IMR-90 (cell line): Measurements from ENCODE around the gene DTX1. TPM values are rescaled to one million over a fixed set of nuclear protein-coding genes. Genes with fewer than 3 reads are reported as not detected.

Experiments used
- ATAC-seq: fragments of 200-7000 bp; cut with Tn5 transposase; 2 replicates; pipeline ENCODE4 v1.9.1; 2020; ENCODE audit warnings: low read depth, mild to moderate bottlenecking, moderate library complexity
- BruUV-seq: library from RNA; stranded (reverse); fragments of 400-500 nt; replicated peaks from 2 replicates; lab custom pipeline; 2021; lab: Mats Ljungman, UMichigan
- CTCF ChIA-PET: fragments of 300-600 bp; formaldehyde crosslinking; extraction: SDS; loops from one replicate; lab custom pipeline; 2021; ENCODE audit warnings: antibody characterized with exemption; lab: Yijun Ruan, JAX
- POLR2A ChIA-PET: fragments of 300-600 bp; sonication (Branson Sonifier 250); formaldehyde crosslinking; loops from one replicate; lab custom pipeline; 2022; ENCODE audit warnings: antibody characterized with exemption; ENCODE audit not compliant: unreplicated experiment; lab: Charles Lee
- DNase-seq: peaks from one replicate; pipeline ENCODE4 v3.0.0; 2013
- H2AFZ ChIP-seq: replicated peaks from 2 replicates; pipeline ENCODE3; 2013; ENCODE audit warnings: low read length, mild to moderate bottlenecking; ENCODE audit not compliant: poor library complexity
- H2AK5ac ChIP-seq: 2 replicates; pipeline ENCODE4 v1.6.1; 2013; ENCODE audit warnings: low read depth, low read length, inconsistent platforms
- H2AK9ac ChIP-seq: replicated peaks from 2 replicates; pipeline ENCODE3; 2013; ENCODE audit warnings: mild to moderate bottlenecking, low read depth, low read length, moderate library complexity; ENCODE audit not compliant: poor library complexity
- H2BK120ac ChIP-seq: 2 replicates; pipeline ENCODE4 v1.6.1; 2013; ENCODE audit warnings: low read depth, low read length, inconsistent platforms
- H2BK15ac ChIP-seq: 3 replicates; pipeline ENCODE4 v1.6.1; 2013; ENCODE audit warnings: low read depth, low read length, inconsistent platforms
- H2BK20ac ChIP-seq: 2 replicates; pipeline ENCODE4 v1.6.1; 2013; ENCODE audit warnings: low read depth, mild to moderate bottlenecking, inconsistent platforms, low read length, moderate library complexity
- H2BK5ac ChIP-seq: 2 replicates; pipeline ENCODE4 v1.6.1; 2013; ENCODE audit warnings: mild to moderate bottlenecking, low read depth, low read length, inconsistent platforms; ENCODE audit not compliant: poor library complexity, severe bottlenecking
- H3K14ac ChIP-seq: replicated peaks from 2 replicates; pipeline ENCODE4 v1.6.1; 2013; ENCODE audit warnings: low read depth, low read length, inconsistent platforms
- H3K18ac ChIP-seq: 2 replicates; pipeline ENCODE4 v1.6.1; 2013; ENCODE audit warnings: low read depth, low read length, control low read depth
- H3K23ac ChIP-seq: 2 replicates; pipeline ENCODE4 v1.6.1; 2013; ENCODE audit warnings: low read depth, low read length, inconsistent platforms
- H3K27ac ChIP-seq: 2 replicates; pipeline ENCODE4 v1.5.1; 2013; ENCODE audit warnings: mild to moderate bottlenecking, control low read depth, low read length; ENCODE audit not compliant: insufficient read depth
- H3K27me3 ChIP-seq: 2 replicates; pipeline ENCODE4 v1.6.1; 2013; ENCODE audit warnings: low read length; ENCODE audit not compliant: control insufficient read depth, insufficient read depth
- H3K36me3 ChIP-seq: 2 replicates; pipeline ENCODE4 v1.6.1; 2013; ENCODE audit warnings: low read length, mixed read lengths; ENCODE audit not compliant: control insufficient read depth, insufficient read depth
- H3K4ac ChIP-seq: 2 replicates; pipeline ENCODE4 v1.6.1; 2013; ENCODE audit warnings: low read depth, low read length, inconsistent platforms
- H3K4me1 ChIP-seq: 2 replicates; pipeline ENCODE4 v1.6.1; 2013; ENCODE audit warnings: low read length, mixed read lengths; ENCODE audit not compliant: control insufficient read depth, insufficient read depth
- H3K4me2 ChIP-seq: 2 replicates; pipeline ENCODE4 v1.6.1; 2013; ENCODE audit warnings: low read depth, mild to moderate bottlenecking, control low read depth, low read length, moderate library complexity
- H3K4me3 ChIP-seq: 2 replicates; pipeline ENCODE4 v1.5.1; 2013; ENCODE audit warnings: low read depth, mild to moderate bottlenecking, control low read depth, low read length, moderate library complexity; ENCODE audit not compliant: insufficient read depth
- H3K56ac ChIP-seq: 2 replicates; pipeline ENCODE4 v1.6.1; 2013; ENCODE audit warnings: low read length, inconsistent platforms; ENCODE audit not compliant: insufficient read depth; ENCODE audit errors: extremely low read depth
- H3K79me1 ChIP-seq, 2 experiments: 2 replicates each; pipeline ENCODE4 v1.6.1; 2013; ENCODE audit warnings: low read length in 2 of 2, inconsistent platforms in 1 of 2, low read depth in 1 of 2
- H3K9ac ChIP-seq: 2 replicates; pipeline ENCODE4 v1.6.1; 2013; ENCODE audit warnings: low read depth, low read length, control low read depth
- H3K9me1 ChIP-seq: 2 replicates; pipeline ENCODE4 v1.6.1; 2013; ENCODE audit warnings: low read length, inconsistent platforms; ENCODE audit not compliant: insufficient read depth
- H3K9me3 ChIP-seq: 2 replicates; pipeline ENCODE4 v1.6.1; 2013; ENCODE audit warnings: low read length; ENCODE audit not compliant: control insufficient read depth, insufficient read depth
- H4K20me1 ChIP-seq: 2 replicates; pipeline ENCODE4 v1.6.1; 2013; ENCODE audit warnings: low read length, inconsistent platforms; ENCODE audit not compliant: insufficient read depth
- H4K5ac ChIP-seq: 2 replicates; pipeline ENCODE4 v1.6.1; 2013; ENCODE audit warnings: mild to moderate bottlenecking, low read depth, low read length, control low read depth
- H4K8ac ChIP-seq, 2 experiments: 2 replicates each; pipeline ENCODE4 v1.6.1; 2013; ENCODE audit warnings: low read depth in 2 of 2, low read length in 2 of 2, control low read depth in 1 of 2, inconsistent platforms in 1 of 2
- H4K91ac ChIP-seq: 2 replicates; pipeline ENCODE4 v1.6.1; 2013; ENCODE audit warnings: low read depth, low read length, inconsistent platforms; ENCODE audit not compliant: insufficient read depth
- BHLHE40 ChIP-seq: fragments of 150-350 bp; IDR thresholded peaks from 2 replicates; pipeline ENCODE4 v1.6.1; 2016; ENCODE audit warnings: mild to moderate bottlenecking, low read depth, low read length
- CEBPB ChIP-seq: IDR thresholded peaks from 2 replicates; pipeline ENCODE4 v1.6.1; 2012; ENCODE audit warnings: low read depth, low read length, improper control_type of control experiment
- FOS ChIP-seq: fragments of 150-350 bp; IDR thresholded peaks from 2 replicates; pipeline ENCODE4 v1.6.1; 2016; ENCODE audit warnings: low read depth, low read length
- MXI1 ChIP-seq: IDR thresholded peaks from 2 replicates; pipeline ENCODE4 v1.6.1; 2012; ENCODE audit warnings: low read depth, mild to moderate bottlenecking, low read length, moderate library complexity, borderline replicate concordance
- POLR2A ChIP-seq: IDR thresholded peaks from 2 replicates; pipeline ENCODE4 v1.6.1; 2012; ENCODE audit warnings: mild to moderate bottlenecking, low read depth, low read length
- RAD21 ChIP-seq: IDR thresholded peaks from 2 replicates; pipeline ENCODE4 v1.6.1; 2012; ENCODE audit warnings: low read length, improper control_type of control experiment
- SMC3 ChIP-seq: fragments of 150-350 bp; IDR thresholded peaks from 2 replicates; pipeline ENCODE4 v1.6.1; 2016; ENCODE audit warnings: low read depth, mild to moderate bottlenecking, antibody characterized with exemption, low read length, moderate library complexity
- WGBS, 2 experiments: methylation state at CpG; one replicate each; pipeline versions ENCODE4 v1.1.5 to v1.1.7; 2013; ENCODE audit warnings: missing lambda C conversion rate in 2 of 2; ENCODE audit not compliant: insufficient read length in 1 of 2; ENCODE audit errors: extremely low coverage in 2 of 2; 5-methylcytosine and 5-hydroxymethylcytosine counted together
- dilution Hi-C: fragments of 300-500 bp; cut with HindIII; formaldehyde crosslinking; loops from one replicate; pipeline ENCODE4 v1.14.3; 2018; ENCODE audit warnings: low sequenced_read_pairs; ENCODE audit not compliant: unreplicated experiment
- in situ Hi-C: fragments of 300-500 bp; cut with MboI; formaldehyde crosslinking; loops from 3 replicates; pipeline ENCODE4 v1.14.3; 2019; ENCODE audit warnings: low sequenced_read_pairs, inconsistent platforms, mixed read lengths
- intact Hi-C: fragments of 100-400 bp; cut with micrococcal nuclease; formaldehyde crosslinking; loops from 2 replicates; pipeline ENCODE4 v1.10.0; 2022
- polyA plus RNA-seq, 3 experiments: library from polyadenylated mRNA; depleted of rRNA; stranded (reverse); fragments of >200 nt; gene quantifications; 2 replicates each; pipeline ENCODE4 v1.2.3, GENCODE V29; 2012; ENCODE audit warnings: low replicate concordance in 1 of 3
- total RNA-seq: library from RNA; depleted of rRNA; stranded (reverse); fragments of >200 nt; gene quantifications from 2 replicates; pipeline ENCODE4 v1.2.3, GENCODE V29; 2012
- TF ChIP-seq, protein P1 (sequence below): fragments of 150-350 bp; IDR thresholded peaks from 2 replicates; pipeline ENCODE4 v1.6.1; 2016; ENCODE audit warnings: low read depth, mild to moderate bottlenecking, low read length, moderate library complexity, borderline replicate concordance

The DTX1 gene
- total and polyA plus RNA-seq, 2 of the 4 experiments (the other 2 are of a cell fraction), result not detected

DNA sequence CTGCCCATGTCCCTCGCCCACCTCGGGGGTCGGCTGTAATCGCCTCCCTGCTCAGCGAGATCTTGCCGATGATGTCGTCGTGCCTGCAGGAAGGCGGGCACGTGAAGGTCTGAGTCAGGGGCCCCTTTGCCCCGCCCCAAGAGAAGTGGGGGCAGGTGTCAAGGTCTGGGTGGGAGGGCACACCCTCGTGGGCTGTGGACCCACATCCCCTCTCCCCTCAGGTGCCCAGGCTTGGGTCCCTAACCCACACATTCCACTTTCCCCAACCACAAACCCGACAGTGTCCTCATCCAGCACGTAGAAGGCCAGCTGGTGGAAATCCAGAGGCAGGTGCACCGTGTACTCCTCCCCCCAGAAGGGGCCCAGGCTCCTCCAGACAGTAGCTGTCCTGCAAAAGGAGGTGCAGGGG, 71.3 kb downstream of the DTX1 start:
- in situ Hi-C loops, result no loop called here
- Histone ChIP-seq H3K27me3 (peaks cover 3% of the 10 kb centered on the region), H3K23ac (no peak overlapping the region), H4K91ac (no peak overlapping the region), H4K8ac (no peak overlapping the region), H3K4me1 (no peaks in the 10 kb centered on the region), H3K14ac (no peak overlapping the region), H3K4me3 (no peak overlapping the region), H3K56ac (no peak overlapping the region), H3K9ac (no peak overlapping the region), H3K27ac (no peak overlapping the region), H3K79me1 (no peaks in the 10 kb centered on the region), H4K5ac (no peak overlapping the region), H3K4ac (no peak overlapping the region), H2AK5ac (no peak overlapping the region), H2BK15ac (no peak overlapping the region), H3K9me3 (no peaks in the 10 kb centered on the region), H2AK9ac (no peak overlapping the region), H2BK120ac (no peak overlapping the region), H2AFZ (no peak overlapping the region), H4K20me1 (no peaks in the 10 kb centered on the region), H3K4me2 (no peak overlapping the region), H2BK20ac (no peak overlapping the region), H3K36me3 (no peaks in the 10 kb centered on the region), H3K9me1 (no peaks in the 10 kb centered on the region), H2BK5ac (no peak overlapping the region), H3K18ac (no peak overlapping the region)
- POLR2A ChIA-PET, result no interaction called here
- no TSS peak for BruUV-seq
- ATAC-seq, result no peak
- no CpG with 5 or more reads among the region's 15 CpGs for WGBS, 2 experiments
- intact Hi-C loops, result no loop called here
- DNase-seq, result no peak
- TF ChIP-seq MXI1, result no peak
- no peak for TF ChIP-seq RAD21
- TF ChIP-seq CEBPB, result no peak
- no peak for TF ChIP-seq SMC3
- TF ChIP-seq, protein P1, sequence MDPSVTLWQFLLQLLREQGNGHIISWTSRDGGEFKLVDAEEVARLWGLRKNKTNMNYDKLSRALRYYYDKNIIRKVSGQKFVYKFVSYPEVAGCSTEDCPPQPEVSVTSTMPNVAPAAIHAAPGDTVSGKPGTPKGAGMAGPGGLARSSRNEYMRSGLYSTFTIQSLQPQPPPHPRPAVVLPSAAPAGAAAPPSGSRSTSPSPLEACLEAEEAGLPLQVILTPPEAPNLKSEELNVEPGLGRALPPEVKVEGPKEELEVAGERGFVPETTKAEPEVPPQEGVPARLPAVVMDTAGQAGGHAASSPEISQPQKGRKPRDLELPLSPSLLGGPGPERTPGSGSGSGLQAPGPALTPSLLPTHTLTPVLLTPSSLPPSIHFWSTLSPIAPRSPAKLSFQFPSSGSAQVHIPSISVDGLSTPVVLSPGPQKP, result no peak
- TF ChIP-seq BHLHE40, result no peak
- no peak for TF ChIP-seq FOS
- no peak for TF ChIP-seq POLR2A
- dilution Hi-C loops, result no loop called here
- CTCF ChIA-PET, result no interaction called here
